HepG2 (cell line): ENCODE measurements around the gene KCNH6. TPM values are rescaled to one million over a fixed set of nuclear protein-coding genes. Genes with fewer than 3 reads are reported as not detected.

Experiments
- CCDC6 ChIP-seq: sonication (generic); formaldehyde crosslinking; IDR thresholded peaks from 2 replicates; pipeline ENCODE4 v1.8.1; 2022; ENCODE audit warnings: mild to moderate bottlenecking, missing genetic modification reagents, moderate library complexity
- ELF4 ChIP-seq: sonication (generic); formaldehyde crosslinking; IDR thresholded peaks from 2 replicates; pipeline ENCODE4 v1.5.0; 2020; ENCODE audit warnings: missing genetic modification reagents, mild to moderate bottlenecking, moderate library complexity, borderline replicate concordance
- FOXC1 ChIP-seq: sonication (generic); formaldehyde crosslinking; IDR thresholded peaks from 2 replicates; pipeline ENCODE4 v1.8.0; 2022; ENCODE audit warnings: mild to moderate bottlenecking, missing genetic modification reagents, borderline replicate concordance
- FOXK2 ChIP-seq: fragments of 450-650 bp; IDR thresholded peaks from 2 replicates; pipeline ENCODE4 v1.6.1; 2016
- HDAC1 ChIP-seq: sonication (generic); formaldehyde crosslinking; IDR thresholded peaks from 2 replicates; pipeline ENCODE4 v1.5.1; 2020; ENCODE audit warnings: mild to moderate bottlenecking, missing genetic modification reagents
- MTF2 ChIP-seq: sonication (generic); formaldehyde crosslinking; IDR thresholded peaks from 2 replicates; pipeline ENCODE4 v1.5.0; 2020; ENCODE audit warnings: missing genetic modification reagents, borderline replicate concordance
- NFE2L2 ChIP-seq: fragments of 150-350 bp; IDR thresholded peaks from 2 replicates; pipeline ENCODE4 v1.6.1; 2014; ENCODE audit warnings: low read length
- PCBP2 ChIP-seq: fragments of 200-400 bp; formaldehyde crosslinking; optimal IDR thresholded peaks from 2 replicates; pipeline ENCODE3; 2018; ENCODE audit warnings: low read length, low read depth; ENCODE audit not compliant: poor library complexity, severe bottlenecking
- RARA ChIP-seq: IDR thresholded peaks from 2 replicates; pipeline ENCODE4 v1.6.1; 2016; ENCODE audit warnings: missing genetic modification reagents, missing compliant biosample characterization
- SAFB2 ChIP-seq: sonication (generic); formaldehyde crosslinking; IDR thresholded peaks from 2 replicates; pipeline ENCODE4 v1.5.1; 2020; ENCODE audit warnings: missing genetic modification reagents, low read depth, mild to moderate bottlenecking, borderline replicate concordance
- SAP130 ChIP-seq: IDR thresholded peaks from 2 replicates; pipeline ENCODE4 v1.6.1; 2016; ENCODE audit warnings: low read depth
- U2AF1 ChIP-seq: fragments of 200-400 bp; formaldehyde crosslinking; optimal IDR thresholded peaks from 2 replicates; pipeline ENCODE3; 2017; ENCODE audit warnings: mild to moderate bottlenecking, low read depth, low read length
- ZC3H13 ChIP-seq: sonication (generic); formaldehyde crosslinking; IDR thresholded peaks from 2 replicates; pipeline ENCODE4 v1.8.1; 2023; ENCODE audit warnings: mild to moderate bottlenecking, missing genetic modification reagents, moderate library complexity
- ZFP37 ChIP-seq: sonication (generic); formaldehyde crosslinking; IDR thresholded peaks from 2 replicates; pipeline ENCODE4 v1.4.0; 2020; ENCODE audit warnings: missing genetic modification reagents, borderline replicate concordance
- ZMYM2 ChIP-seq: sonication (generic); formaldehyde crosslinking; IDR thresholded peaks from 2 replicates; pipeline ENCODE4 v1.8.0; 2022; ENCODE audit warnings: mild to moderate bottlenecking, missing genetic modification reagents
- ZNF12 ChIP-seq: sonication (generic); formaldehyde crosslinking; IDR thresholded peaks from 2 replicates; pipeline ENCODE4 v1.5.0; 2020; ENCODE audit warnings: missing genetic modification reagents
- ZNF292 ChIP-seq: sonication (generic); formaldehyde crosslinking; IDR thresholded peaks from 2 replicates; pipeline ENCODE4 v1.8.1; 2022; ENCODE audit warnings: mild to moderate bottlenecking, low read depth, missing genetic modification reagents, borderline replicate concordance
- ZNF563 ChIP-seq: sonication (generic); formaldehyde crosslinking; IDR thresholded peaks from 2 replicates; pipeline ENCODE4 v1.8.0; 2022; ENCODE audit warnings: mild to moderate bottlenecking, moderate library complexity, missing genetic modification reagents
- polyA plus RNA-seq, 8 experiments: library from polyadenylated mRNA; depleted of rRNA in 3 of 8; stranded (reverse) in 7 of 8; unstranded in 1 of 8; fragments of >200 nt; fragmentation: Illumina TruSeq in 4 of 8; extraction: Trizol in 4 of 8; gene quantifications; 2 replicates each; pipeline versions ENCODE4 v1.2.1 to v1.2.3, GENCODE V29; 2011 to 2016; ENCODE audit warnings: low read depth in 4 of 8, missing spikeins in 1 of 8, mixed read lengths in 1 of 8; ENCODE audit not compliant: insufficient read depth in 1 of 8
- total RNA-seq, 5 experiments: library from RNA; depleted of rRNA; stranded (reverse); fragments of >200 nt; fragmentation: Illumina TruSeq; extraction: Trizol; gene quantifications; 2 replicates each; pipeline ENCODE4 v1.2.3, GENCODE V29; 2016; ENCODE audit warnings: low read depth in 1 of 5
- TF ChIP-seq, protein P1 (sequence below): sonication (generic); formaldehyde crosslinking; conservative IDR thresholded peaks from 2 replicates; pipeline ENCODE4 v1.4.0; 2020; ENCODE audit warnings: missing genetic modification reagents
- TF ChIP-seq, protein P2 (sequence below): sonication (generic); formaldehyde crosslinking; IDR thresholded peaks from 2 replicates; pipeline ENCODE4 v1.9.0; 2022; ENCODE audit warnings: missing genetic modification reagents, mild to moderate bottlenecking, borderline replicate concordance
- TF ChIP-seq, protein P3 (sequence below): sonication (generic); formaldehyde crosslinking; IDR thresholded peaks from 2 replicates; pipeline ENCODE4 v1.4.0; 2020; ENCODE audit warnings: missing genetic modification reagents
- TF ChIP-seq, protein P4 (sequence below): sonication (generic); formaldehyde crosslinking; conservative IDR thresholded peaks from 2 replicates; pipeline ENCODE4 v1.8.1; 2023; ENCODE audit warnings: missing genetic modification reagents
- TF ChIP-seq, protein P5 (sequence below): sonication (generic); formaldehyde crosslinking; IDR thresholded peaks from 2 replicates; pipeline ENCODE4 v1.4.0; 2020; ENCODE audit warnings: missing genetic modification reagents

Gene KCNH6
- total and polyA plus RNA-seq, 2 of the 13 experiments (the other 11 are each of a cell fraction or from before 2014, with no cell fraction given) = 0.05 to 0.18 TPM

DNA sequence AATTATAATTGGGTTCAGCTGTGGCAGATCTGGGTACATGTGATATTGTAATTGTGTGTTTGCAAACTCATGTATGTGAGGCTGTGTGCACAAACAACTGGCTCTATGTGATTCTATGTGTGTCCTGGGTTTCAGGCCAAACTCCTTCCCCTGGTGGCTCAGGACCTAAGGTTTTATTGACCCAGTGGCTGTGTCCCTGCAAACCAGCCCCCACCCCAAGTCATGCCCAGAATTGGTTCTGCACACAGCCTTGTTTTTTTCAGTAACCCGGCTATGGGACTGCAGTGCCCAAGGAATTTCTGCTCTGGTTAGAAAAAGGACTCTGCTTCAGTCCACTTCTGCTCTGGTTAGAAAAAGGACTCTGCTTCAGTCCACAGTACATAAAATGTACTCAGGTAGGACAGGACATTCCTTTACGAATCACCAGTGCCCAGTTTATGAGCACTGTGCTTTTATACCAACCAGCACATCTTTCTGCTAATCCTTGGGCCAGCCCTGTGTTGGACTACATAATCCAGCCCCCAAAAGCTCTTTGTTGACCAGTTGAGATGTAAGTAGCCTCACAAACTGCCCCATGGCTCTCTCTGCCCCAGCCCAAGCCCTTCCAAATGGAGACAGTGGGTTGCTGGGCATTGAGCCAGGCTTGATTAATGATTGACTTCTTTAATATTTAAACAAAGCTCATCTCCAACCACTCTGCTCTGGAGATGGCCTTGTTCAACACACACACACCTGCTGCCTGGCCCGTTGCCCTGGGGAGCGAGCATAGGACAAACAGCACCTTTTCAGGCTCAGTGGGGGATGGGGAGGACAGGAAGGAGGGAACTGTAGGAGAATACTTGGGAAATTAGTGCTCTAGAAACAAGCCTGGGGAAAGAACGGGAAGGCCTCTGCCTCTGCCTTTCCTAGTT, 2.9 kb upstream of the KCNH6 start (continued):
- peak; percentile 34; the same call in 1 of the 2 replicates for TF ChIP-seq ZC3H13 (CRISPR knock-in tag)
- TF ChIP-seq FOXC1 = 0 out of 2 replicates have a peak, but pooled peaks have one; percentile 25
- peak; percentile 90 for TF ChIP-seq HDAC1 (CRISPR knock-in tag)
- TF ChIP-seq NFE2L2 = no peak
- TF ChIP-seq, protein P1, sequence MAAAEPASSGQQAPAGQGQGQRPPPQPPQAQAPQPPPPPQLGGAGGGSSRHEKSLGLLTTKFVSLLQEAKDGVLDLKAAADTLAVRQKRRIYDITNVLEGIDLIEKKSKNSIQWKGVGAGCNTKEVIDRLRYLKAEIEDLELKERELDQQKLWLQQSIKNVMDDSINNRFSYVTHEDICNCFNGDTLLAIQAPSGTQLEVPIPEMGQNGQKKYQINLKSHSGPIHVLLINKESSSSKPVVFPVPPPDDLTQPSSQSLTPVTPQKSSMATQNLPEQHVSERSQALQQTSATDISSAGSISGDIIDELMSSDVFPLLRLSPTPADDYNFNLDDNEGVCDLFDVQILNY = no peak
- no peak for TF ChIP-seq FOXK2
- TF ChIP-seq ZNF292 = peak; percentile 91; the same call in 1 of the 2 replicates
- TF ChIP-seq, protein P2, sequence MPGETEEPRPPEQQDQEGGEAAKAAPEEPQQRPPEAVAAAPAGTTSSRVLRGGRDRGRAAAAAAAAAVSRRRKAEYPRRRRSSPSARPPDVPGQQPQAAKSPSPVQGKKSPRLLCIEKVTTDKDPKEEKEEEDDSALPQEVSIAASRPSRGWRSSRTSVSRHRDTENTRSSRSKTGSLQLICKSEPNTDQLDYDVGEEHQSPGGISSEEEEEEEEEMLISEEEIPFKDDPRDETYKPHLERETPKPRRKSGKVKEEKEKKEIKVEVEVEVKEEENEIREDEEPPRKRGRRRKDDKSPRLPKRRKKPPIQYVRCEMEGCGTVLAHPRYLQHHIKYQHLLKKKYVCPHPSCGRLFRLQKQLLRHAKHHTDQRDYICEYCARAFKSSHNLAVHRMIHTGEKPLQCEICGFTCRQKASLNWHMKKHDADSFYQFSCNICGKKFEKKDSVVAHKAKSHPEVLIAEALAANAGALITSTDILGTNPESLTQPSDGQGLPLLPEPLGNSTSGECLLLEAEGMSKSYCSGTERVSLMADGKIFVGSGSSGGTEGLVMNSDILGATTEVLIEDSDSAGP = peak; percentile 74
- TF ChIP-seq CCDC6 (CRISPR knock-in tag) = peak; percentile 55; the same call in 1 of the 2 replicates
- peak; percentile 94 for TF ChIP-seq RARA (CRISPR knock-in tag)
- TF ChIP-seq, protein P3, sequence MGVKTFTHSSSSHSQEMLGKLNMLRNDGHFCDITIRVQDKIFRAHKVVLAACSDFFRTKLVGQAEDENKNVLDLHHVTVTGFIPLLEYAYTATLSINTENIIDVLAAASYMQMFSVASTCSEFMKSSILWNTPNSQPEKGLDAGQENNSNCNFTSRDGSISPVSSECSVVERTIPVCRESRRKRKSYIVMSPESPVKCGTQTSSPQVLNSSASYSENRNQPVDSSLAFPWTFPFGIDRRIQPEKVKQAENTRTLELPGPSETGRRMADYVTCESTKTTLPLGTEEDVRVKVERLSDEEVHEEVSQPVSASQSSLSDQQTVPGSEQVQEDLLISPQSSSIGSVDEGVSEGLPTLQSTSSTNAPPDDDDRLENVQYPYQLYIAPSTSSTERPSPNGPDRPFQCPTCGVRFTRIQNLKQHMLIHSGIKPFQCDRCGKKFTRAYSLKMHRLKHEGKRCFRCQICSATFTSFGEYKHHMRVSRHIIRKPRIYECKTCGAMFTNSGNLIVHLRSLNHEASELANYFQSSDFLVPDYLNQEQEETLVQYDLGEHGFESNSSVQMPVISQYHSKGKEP (CRISPR knock-in tag) = no peak
- no peak for TF ChIP-seq MTF2
- peak; percentile 31 for TF ChIP-seq U2AF1
- TF ChIP-seq ELF4 = peak; percentile 54; the same call in 1 of the 2 replicates
- TF ChIP-seq ZNF12 (CRISPR knock-in tag) = peak; percentile 96
- TF ChIP-seq, protein P4, sequence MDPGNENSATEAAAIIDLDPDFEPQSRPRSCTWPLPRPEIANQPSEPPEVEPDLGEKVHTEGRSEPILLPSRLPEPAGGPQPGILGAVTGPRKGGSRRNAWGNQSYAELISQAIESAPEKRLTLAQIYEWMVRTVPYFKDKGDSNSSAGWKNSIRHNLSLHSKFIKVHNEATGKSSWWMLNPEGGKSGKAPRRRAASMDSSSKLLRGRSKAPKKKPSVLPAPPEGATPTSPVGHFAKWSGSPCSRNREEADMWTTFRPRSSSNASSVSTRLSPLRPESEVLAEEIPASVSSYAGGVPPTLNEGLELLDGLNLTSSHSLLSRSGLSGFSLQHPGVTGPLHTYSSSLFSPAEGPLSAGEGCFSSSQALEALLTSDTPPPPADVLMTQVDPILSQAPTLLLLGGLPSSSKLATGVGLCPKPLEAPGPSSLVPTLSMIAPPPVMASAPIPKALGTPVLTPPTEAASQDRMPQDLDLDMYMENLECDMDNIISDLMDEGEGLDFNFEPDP (CRISPR knock-in tag) = no peak
- no peak; the same call in 1 of the 2 replicates for TF ChIP-seq SAFB2 (CRISPR knock-in tag)
- TF ChIP-seq SAP130 (CRISPR knock-in tag) = peak; percentile 93
- peak; percentile 22; the same call in 1 of the 2 replicates for TF ChIP-seq ZNF563 (CRISPR knock-in tag)
- no peak for TF ChIP-seq ZMYM2
- no peak for TF ChIP-seq ZFP37 (CRISPR knock-in tag)
- TF ChIP-seq PCBP2 = no peak
- TF ChIP-seq, protein P5, sequence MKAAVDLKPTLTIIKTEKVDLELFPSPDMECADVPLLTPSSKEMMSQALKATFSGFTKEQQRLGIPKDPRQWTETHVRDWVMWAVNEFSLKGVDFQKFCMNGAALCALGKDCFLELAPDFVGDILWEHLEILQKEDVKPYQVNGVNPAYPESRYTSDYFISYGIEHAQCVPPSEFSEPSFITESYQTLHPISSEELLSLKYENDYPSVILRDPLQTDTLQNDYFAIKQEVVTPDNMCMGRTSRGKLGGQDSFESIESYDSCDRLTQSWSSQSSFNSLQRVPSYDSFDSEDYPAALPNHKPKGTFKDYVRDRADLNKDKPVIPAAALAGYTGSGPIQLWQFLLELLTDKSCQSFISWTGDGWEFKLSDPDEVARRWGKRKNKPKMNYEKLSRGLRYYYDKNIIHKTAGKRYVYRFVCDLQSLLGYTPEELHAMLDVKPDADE (CRISPR knock-in tag) = no peak
